Activated gamma-delta T cell treated with anti-CD3 and anti-CD28 coated beads, Interleukin-2, amount 50 U/mL, for 16 hours (primary cell): Measurements from ENCODE around the gene OR10J1.
"Not testable (repeated sequence)": the region's sequence is repeated elsewhere in the genome, so short reads cannot be mapped to it uniquely, and the experiment has no call there.

Experiments
- DNase-seq: peaks from one replicate; pipeline ENCODE4 v3.0.0-alpha.2; 2020; ENCODE audit warnings: low read depth

The OR10J1 gene, protein sequence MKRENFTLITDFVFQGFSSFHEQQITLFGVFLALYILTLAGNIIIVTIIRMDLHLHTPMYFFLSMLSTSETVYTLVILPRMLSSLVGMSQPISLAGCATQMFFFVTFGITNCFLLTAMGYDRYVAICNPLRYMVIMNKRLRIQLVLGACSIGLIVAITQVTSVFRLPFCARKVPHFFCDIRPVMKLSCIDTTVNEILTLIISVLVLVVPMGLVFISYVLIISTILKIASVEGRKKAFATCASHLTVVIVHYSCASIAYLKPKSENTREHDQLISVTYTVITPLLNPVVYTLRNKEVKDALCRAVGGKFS

DNA sequence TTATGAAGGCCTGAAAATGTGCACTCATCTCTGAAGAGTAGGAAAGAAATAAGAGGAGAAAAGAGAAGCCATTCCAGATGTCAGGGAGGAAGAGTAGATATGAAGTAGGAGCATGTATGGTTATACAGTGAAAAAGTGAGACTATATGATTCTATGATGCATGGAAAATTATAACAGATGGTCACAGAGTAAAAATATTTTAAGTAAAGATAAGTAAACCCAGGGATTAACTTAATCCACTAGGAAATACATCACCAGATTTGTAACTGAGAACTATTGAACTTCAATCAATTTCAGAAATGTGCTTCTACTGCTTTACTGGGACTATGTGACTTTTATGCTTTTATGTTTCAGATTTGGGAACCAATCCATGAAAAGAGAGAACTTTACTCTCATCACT lies at the start of gene OR10J1:
OR10J1 (plus strand) TSS at position 301 of the 400 bp plus-strand sequence; CDS start at position 371, 70 bp downstream.
- DNase-seq = no peak

GRCh38 chr1:159406821-159407220 lies 32.7 kb upstream of the OR10J1 start:
- DNase-seq = no peak

- DNase-seq = no peak
Measured at GRCh38 chr1:159408862-159409400, 30.6 kb upstream of the OR10J1 start.

- DNase-seq = no peak
Measured at GRCh38 chr1:159421821-159422220, 17.7 kb upstream of the OR10J1 start.

- DNase-seq = no peak
Measured at GRCh38 chr1:159428536-159428935, 11.0 kb upstream of the OR10J1 start.

DNA sequence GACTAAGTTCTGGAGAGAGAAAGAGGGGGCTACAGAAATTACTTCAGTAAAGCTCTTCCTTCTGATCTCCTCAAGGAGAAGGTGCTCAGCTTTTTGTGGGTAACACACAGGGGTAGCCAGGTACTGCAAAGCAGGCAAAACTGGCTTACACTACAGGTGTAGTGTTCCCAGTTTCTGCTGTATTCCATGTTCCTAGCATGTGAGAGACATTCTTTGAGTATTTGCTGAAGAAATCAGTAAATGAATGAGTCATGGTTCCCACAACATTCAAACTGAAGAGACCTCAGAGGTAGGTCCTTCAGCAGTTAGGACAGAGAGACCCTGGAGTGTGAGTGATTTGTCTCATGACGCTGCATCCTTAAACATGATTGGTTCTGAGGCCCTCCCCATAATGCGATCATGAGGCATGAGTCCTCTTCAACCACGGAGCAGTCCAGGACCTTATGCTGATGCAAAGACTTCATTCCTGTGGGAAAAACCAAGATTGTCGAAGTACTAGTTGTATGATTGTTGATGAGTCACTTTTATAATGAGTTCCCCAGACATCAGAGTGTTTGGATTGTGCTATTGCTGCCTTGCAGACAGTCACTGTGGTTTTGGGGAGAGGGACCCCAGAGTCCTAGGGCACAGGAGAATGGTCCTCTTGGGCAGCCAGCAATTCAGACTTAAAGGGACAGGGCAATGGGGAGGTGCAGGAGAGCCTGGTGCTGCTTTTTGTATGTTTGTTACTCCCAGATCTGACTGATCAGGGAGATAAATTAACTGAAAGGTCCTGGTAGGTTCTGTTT lies 10.3 kb upstream of the OR10J1 start:
- DNase-seq = no peak

DNA sequence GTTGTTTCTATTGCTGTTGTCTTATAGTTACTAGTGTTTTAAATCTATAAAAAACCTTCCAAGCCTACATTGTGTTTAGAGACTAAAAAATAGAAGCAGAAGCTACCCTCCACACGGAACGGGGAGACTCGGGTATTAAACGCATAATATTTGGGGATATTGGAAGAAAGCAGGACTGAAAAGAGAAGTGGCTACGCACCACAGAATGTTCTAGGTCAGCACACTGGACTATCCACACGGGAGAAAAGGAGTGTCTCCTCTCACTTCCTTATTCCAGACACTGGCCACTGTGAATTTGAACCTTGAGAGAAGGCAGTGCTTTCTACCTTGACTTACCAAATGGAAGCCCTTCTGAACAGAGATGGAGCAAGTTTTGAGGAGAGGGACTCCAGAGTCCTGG lies 8.5 kb upstream of the OR10J1 start:
- DNase-seq = no peak

- no peak for DNase-seq
Measured at GRCh38 chr1:159431904-159432303, 7.6 kb upstream of the OR10J1 start, which contains the start of gene OR10J4. Gene OR10J4, plus strand, starts transcription at chr1:159432204.

DNA sequence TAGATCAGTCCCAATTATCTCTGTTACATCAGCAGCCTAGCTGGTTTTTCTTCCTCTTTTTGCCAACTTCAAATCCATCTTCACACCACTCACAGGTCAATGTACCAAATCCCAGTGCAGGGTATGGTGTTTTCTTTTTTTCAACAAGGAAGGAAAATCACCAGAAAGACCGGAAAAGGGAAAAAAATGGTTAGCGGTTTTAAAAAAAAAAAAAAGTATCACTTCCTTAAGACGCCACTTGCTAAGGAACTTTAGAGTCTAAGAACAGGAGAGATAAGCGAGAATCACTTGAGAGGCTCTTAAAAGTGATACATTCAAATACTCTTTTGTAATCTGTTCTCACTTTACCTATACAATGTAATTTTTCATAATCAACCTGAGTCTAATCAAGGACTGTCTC lies 3.1 kb upstream of the OR10J1 start:
- DNase-seq = no peak

DNA sequence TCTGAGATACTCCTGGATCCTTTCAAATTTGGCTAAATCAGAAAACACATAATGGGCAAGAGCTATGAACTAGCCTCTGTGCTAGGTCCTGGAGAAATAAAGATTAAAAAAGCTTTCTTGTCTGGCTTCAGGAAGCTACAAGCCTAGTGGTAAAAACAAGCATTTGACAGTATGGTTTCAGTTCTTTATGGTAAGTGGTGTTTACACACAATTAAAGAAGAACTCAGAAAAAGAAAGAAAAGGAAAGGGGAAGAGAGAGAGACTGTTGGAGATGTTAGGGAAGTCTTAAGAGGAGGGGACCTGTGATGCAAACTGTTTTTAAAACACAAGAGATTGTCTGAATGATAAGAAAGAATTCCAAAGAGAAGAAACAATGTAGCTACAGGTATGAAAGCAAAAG lies 1.8 kb downstream of the OR10J1 start:
- no peak for DNase-seq

GRCh38 chr1:159442428-159442827 lies 2.9 kb downstream of the OR10J1 start:
- DNase-seq = no peak

DNA sequence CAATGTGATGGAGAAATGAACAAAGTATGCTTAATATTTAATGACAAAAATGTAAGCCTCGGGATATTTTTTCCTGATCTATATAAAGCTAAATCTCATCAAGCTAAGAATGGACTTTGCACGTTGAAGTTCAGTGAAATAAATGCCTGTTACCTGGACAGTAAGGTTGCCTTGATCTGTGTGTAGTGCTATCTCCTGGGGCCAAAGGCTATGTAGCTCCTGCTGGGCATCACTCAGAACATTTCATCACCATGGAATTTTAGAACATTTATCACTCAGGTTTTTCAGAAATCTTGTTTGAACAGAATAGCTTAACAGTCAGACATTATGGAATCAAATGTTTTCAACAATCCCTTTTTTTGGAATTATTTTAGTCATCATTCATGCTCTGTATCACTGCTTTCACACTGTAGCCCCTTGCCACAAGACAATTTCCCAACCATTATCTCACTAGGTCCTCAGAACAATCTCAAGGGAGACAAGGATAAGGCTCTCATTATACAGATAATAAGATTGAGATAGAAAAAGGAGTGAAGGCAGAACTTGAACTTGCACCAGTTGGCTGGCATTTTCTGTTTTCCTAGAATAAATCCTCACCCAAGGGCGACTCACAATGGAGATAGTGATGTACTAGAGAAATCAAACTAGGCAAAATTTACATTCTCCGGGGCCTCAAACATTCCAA lies 3.7 kb downstream of the OR10J1 start:
- DNase-seq = no peak

DNA sequence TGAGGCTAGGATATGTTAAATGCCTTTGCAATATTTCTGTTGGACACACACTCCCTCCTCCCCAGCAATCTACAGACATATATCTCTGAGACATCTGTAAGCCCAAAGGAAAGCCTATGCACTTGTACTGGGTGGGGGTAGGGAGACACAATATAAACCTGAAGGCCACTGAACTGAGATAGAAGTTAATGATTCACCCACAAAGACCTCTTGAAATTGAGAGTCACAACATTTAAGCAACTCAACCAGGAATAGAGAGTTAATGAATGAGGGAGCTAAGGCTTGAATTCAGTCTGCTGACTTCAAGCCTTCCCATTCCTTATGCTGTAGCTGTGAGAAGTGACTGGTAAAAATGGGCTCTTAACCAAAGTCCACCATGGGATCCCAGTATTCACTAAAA lies 5.0 kb downstream of the OR10J1 start:
- no peak for DNase-seq

GRCh38 chr1:159448181-159448580 lies 8.7 kb downstream of the OR10J1 start:
- no peak for DNase-seq

DNA sequence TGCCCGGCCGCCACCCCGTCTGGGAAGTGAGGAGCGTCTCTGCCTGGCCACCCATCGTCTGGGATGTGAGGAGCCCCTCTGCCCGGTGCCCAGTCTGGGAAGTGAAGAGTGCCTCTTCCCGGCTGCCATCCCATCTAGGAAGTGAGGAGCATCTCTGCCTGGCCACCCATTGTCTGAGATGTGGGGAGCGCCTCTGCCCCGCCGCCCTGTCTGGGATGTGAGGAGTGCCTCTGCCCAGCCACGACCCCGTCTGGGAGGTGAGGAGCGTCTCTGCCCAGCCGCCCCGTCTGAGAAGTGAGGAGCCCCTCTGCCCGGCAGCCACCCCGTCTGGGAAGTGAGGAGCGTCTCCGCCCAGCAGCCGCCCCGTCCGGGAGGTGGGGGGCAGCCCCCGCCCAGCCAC lies 10.1 kb downstream of the OR10J1 start:
- not testable (repeated sequence) for DNase-seq

DNA sequence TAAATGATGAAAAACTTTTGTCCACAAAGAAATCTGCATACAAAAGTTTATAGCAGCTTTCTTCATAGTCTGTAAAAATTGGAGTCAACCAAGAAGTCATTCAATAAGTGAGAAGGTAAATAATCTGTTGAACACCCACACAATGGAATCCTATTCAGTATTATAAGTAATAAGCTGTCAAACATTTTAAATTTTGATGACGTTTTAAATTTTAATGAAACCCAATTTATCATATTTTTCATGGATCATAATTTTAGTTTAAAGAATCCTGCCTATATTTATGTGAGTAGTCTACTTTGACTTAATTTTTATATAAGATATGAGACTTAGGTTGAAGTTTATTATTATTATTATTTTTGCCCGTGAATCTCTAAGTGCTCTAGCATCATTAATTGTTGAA lies 20.0 kb downstream of the OR10J1 start:
- DNase-seq = no peak

DNA sequence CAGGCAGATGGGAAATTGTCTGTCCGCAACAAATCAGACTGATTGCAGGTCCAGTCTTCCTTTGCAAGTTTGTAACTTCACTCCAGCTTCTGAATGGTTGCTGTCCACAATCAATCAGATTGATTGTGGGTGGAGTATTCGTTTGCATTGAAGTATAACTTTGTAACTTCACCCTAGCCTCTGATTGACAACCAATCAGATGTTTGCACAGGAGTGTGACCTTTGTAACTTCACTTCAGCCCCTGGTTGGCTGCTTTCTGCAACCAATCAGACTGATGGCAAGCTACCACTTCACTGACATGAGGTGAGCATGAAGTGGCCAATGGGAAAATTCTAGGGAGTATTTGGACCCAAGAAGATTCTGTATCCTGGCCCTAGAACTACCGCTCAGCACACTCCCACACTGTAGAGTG lies 25.7 kb downstream of the OR10J1 start:
- no peak for DNase-seq

DNA sequence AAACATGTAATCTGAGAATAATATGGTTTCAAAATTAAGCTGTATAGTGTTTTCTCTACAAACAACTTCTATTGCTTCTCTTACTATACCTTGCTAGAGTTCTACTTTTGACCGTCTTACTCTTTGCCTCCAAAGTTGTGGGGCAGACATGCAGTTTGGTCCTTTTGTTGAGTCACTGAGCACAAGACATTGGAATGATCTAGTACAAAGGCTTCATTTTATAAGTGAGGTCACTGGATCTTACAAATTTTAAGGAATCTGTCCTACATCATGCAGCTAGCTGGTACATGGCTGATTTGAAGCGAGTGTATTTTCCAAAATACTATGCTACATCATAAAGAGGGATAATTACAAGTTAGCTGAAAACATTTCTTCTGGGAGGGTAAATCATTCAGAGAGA lies 28.8 kb downstream of the OR10J1 start:
- no peak for DNase-seq

GRCh38 chr1:159469921-159470533 lies 30.5 kb downstream of the OR10J1 start:
- no peak for DNase-seq

- DNase-seq = no peak
Measured at GRCh38 chr1:159473335-159473734, 33.8 kb downstream of the OR10J1 start.

GRCh38 chr1:159474926-159475325 lies 35.4 kb downstream of the OR10J1 start:
- DNase-seq = no peak

GRCh38 chr1:159483501-159483900 lies 44.0 kb downstream of the OR10J1 start:
- DNase-seq = no peak
